HFFc6 (cell line): Measurements from ENCODE around the gene KCNMB2. TPM values are rescaled to one million over a fixed set of nuclear protein-coding genes. Genes with fewer than 3 reads are reported as not detected.

Experiments
- DNase-seq: peaks from one replicate; pipeline ENCODE4 v3.0.0-alpha.2; 2018
- H3K27ac Mint-ChIP-seq: 2 replicates; pipeline ENCODE4 v1.8.0; 2020; ENCODE audit warnings: mild to moderate bottlenecking, mixed read lengths
- H3K27me3 Mint-ChIP-seq: 2 replicates; pipeline ENCODE4 v1.8.0; 2021; ENCODE audit warnings: mild to moderate bottlenecking, moderate library complexity, mixed read lengths; ENCODE audit not compliant: insufficient read depth
- H3K36me3 Mint-ChIP-seq: 2 replicates; pipeline ENCODE4 v1.8.0; 2021; ENCODE audit warnings: low read depth, mixed read lengths
- H3K4me1 Mint-ChIP-seq: 2 replicates; pipeline ENCODE4 v1.8.0; 2020; ENCODE audit warnings: low read depth, mixed read lengths
- H3K4me3 Mint-ChIP-seq: 2 replicates; pipeline ENCODE4 v1.8.0; 2020; ENCODE audit warnings: mild to moderate bottlenecking, moderate library complexity, mixed read lengths
- H3K9me3 Mint-ChIP-seq: 2 replicates; pipeline ENCODE4 v1.8.0; 2020; ENCODE audit warnings: mild to moderate bottlenecking, mixed read lengths
- total RNA-seq, 6 experiments: library from RNA; stranded (reverse); fragmentation: NEBNext Ultra II Directional; extraction: Animal tissue kit (Norgen Biotek cat#: 25700); gene quantifications; 2 replicates in 1 of 6; 3 replicates in 5 of 6; pipeline ENCODE4 v1.2.3, GENCODE V29; 2021
- TF ChIP-seq, protein P1 (sequence below): fragments of 200-600 bp; sonication (generic); IDR thresholded peaks from 2 replicates; pipeline ENCODE4 v1.5.0; 2021; ENCODE audit warnings: antibody characterized with exemption, mild to moderate bottlenecking

KCNMB2 gene
- total RNA-seq, 6 experiments from 2014 or later = not detected

DNA sequence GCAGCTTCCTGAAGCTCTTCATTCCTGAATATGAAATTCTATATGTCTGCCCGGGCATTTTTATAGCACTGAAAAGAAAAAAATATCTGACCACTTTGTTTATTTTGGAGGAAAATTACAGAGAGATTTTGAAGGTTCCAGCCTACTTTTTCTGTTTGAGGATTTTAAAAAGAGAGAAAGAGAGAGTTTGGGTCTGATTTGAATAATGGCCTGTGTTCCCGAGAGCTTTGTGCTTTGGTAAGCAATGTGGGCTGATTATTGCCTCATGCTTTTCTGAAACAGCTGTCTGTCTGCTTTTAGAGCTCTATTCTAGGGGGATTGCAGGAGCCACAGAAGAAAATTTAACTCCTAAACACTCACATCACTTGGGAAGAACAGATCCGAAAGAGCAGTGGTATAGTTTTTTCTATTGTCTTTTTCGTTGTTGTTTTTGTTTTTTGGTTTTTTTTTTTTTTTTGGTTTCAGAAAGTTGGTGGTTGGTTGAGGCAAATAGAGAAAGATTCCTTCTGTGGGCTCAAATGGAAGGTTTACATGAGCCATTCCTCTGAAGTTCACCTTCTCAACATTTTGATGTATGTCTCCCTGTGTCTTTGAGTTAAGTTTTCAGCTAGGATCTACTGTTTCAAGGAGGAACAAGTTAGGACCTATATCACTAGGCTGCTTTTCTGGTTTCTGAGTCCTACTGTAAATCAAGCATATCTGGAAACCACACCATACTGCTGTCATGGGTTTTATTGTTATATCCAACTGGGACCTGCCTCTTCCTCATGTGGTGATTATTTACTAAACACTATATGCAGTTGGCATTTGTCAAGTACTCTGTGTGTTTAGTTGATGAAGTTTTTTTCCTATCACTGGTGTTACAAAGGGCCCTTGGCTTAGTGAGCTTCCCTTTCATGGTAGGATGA lies 178.9 kb downstream of the KCNMB2 start:
- Mint-ChIP-seq H3K27me3 (no peaks in the 10 kb centered on the region; the same call in 1 of the 2 replicates), H3K27ac (no peak overlapping the region), H3K4me3 (no peak overlapping the region), H3K9me3 (peaks cover 50% of the 10 kb centered on the region), H3K4me1 (no peaks in the 10 kb centered on the region), H3K36me3 (no peaks in the 10 kb centered on the region)
- DNase-seq = no peak
- TF ChIP-seq, protein P1, sequence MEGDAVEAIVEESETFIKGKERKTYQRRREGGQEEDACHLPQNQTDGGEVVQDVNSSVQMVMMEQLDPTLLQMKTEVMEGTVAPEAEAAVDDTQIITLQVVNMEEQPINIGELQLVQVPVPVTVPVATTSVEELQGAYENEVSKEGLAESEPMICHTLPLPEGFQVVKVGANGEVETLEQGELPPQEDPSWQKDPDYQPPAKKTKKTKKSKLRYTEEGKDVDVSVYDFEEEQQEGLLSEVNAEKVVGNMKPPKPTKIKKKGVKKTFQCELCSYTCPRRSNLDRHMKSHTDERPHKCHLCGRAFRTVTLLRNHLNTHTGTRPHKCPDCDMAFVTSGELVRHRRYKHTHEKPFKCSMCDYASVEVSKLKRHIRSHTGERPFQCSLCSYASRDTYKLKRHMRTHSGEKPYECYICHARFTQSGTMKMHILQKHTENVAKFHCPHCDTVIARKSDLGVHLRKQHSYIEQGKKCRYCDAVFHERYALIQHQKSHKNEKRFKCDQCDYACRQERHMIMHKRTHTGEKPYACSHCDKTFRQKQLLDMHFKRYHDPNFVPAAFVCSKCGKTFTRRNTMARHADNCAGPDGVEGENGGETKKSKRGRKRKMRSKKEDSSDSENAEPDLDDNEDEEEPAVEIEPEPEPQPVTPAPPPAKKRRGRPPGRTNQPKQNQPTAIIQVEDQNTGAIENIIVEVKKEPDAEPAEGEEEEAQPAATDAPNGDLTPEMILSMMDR = no peak

GRCh38 chr3:178718995-178719635 lies 182.9 kb downstream of the KCNMB2 start:
- DNase-seq = no peak
- Mint-ChIP-seq H3K27ac (no peak overlapping the region), H3K4me1 (no peaks in the 10 kb centered on the region), H3K4me3 (no peak overlapping the region), H3K27me3 (no peaks in the 10 kb centered on the region; the same call in 1 of the 2 replicates), H3K36me3 (no peaks in the 10 kb centered on the region), H3K9me3 (peaks cover 55% of the 10 kb centered on the region)
- TF ChIP-seq, protein P1 = no peak

GRCh38 chr3:178732824-178733223 lies 196.6 kb downstream of the KCNMB2 start:
- TF ChIP-seq, protein P1 = no peak
- H3K27me3 Mint-ChIP-seq = no peaks in the 10 kb centered on the region
- DNase-seq = no peak
- no peak overlapping the region for H3K27ac Mint-ChIP-seq
- H3K9me3 Mint-ChIP-seq = peaks cover 32% of the 10 kb centered on the region
- no peaks in the 10 kb centered on the region for H3K36me3 Mint-ChIP-seq
- no peak overlapping the region for H3K4me3 Mint-ChIP-seq
- no peaks in the 10 kb centered on the region for H3K4me1 Mint-ChIP-seq

DNA sequence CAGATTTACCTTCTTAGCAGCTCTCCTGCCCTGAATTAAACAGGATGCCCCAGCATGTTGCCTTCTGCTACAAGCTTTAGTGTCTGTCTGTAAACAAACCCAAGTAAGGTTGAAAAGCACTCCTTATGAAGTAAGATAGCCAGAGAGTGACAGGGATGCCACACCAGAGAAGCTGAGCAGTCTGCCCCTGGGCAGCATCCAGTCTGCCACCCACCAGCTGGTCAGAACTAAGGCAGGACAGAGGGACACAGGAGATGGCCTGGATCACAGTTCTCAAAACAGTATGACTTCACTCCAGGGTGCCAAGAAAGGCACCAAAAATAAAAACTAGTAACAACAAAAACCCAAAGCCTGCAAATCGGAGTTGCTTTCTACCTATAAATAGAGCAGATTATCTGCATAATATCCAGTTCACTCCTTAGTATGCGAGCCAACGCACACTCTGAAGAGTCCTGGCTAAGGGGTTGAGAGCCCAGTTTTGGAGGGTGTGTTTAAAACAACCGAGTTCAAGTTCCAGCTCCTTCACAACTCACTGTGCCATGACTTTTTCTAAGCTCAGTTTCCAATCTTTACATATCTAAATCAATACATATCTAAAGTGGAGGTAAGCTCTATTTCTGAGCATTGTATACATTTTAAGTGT lies 198.9 kb downstream of the KCNMB2 start:
- Mint-ChIP-seq H3K4me1 (no peaks in the 10 kb centered on the region), H3K36me3 (no peaks in the 10 kb centered on the region), H3K27me3 (no peaks in the 10 kb centered on the region), H3K27ac (no peak overlapping the region), H3K9me3 (peaks cover 32% of the 10 kb centered on the region), H3K4me3 (no peak overlapping the region)
- TF ChIP-seq, protein P1 = no peak
- no peak for DNase-seq

DNA sequence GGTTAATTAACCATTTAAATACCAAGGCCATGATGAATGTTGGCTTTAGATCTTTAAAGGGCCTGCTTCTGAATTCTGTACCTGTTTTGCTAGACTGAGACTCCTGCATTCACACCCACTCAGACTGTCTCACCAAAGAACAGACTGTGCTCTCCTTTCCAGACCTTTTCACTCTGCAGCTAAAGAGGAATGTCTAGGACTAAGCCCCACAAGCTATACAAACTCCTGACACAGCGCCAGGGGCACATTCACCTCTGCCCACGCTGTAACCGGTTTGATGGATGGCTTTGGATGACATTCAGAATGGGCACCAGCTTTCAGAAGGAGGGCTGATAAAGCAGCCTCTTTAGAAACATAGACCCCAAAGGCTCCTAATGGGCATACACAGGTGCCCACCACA lies 200.1 kb downstream of the KCNMB2 start:
- TF ChIP-seq, protein P1 = no peak
- H3K4me1 Mint-ChIP-seq = no peaks in the 10 kb centered on the region
- H3K9me3 Mint-ChIP-seq = peaks cover 39% of the 10 kb centered on the region
- DNase-seq = no peak
- peaks cover under 1% of the 10 kb centered on the region; the same call in 1 of the 2 replicates for H3K27me3 Mint-ChIP-seq
- no peaks in the 10 kb centered on the region for H3K36me3 Mint-ChIP-seq
- H3K4me3 Mint-ChIP-seq = no peak overlapping the region
- no peak overlapping the region for H3K27ac Mint-ChIP-seq
